ENCODE measurements around the gene CCDC77.

CCDC77 gene

DNA sequence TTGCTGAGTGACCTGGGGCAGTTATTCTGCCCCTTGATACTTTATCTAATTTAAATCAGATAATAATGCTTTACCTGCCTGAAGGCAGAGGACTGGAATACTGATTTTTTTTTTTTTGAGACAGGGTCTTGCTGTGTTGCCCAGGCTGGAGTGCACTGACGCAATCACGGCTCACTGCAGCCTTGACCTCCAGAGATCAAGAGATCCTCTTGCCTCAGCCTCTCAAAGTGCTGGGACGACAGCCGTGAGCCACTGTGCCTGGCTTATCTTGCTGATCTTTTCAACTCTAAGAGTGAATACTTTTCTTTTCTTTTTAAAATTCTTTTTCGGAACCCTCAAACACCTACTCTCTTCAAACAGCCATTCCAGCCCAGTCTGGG lies 57.6 kb downstream of the CCDC77 start:
- TF ChIP-seq TEAD4 (IDR thresholded peaks at IDR 0.05) (no peak), ZBTB7A (IDR thresholded peaks at IDR 0.05; ENCODE audit: low read depth) (no peak), EP300 (IDR thresholded peaks at IDR 0.05; ENCODE audit: borderline replicate concordance) (no peak), FOXM1 (IDR thresholded peaks at IDR 0.05; ENCODE audit: borderline replicate concordance, low read depth) (no peak), CEBPB (IDR thresholded peaks at IDR 0.05) (no peak), TCF12 (IDR thresholded peaks at IDR 0.05; ENCODE audit: low read depth) (no peak), RAD21 (IDR thresholded peaks at IDR 0.05; ENCODE audit: low read depth) (no peak), EGR1 (IDR thresholded peaks at IDR 0.05) (no peak)
- TF ChIP-seq, protein P1, sequence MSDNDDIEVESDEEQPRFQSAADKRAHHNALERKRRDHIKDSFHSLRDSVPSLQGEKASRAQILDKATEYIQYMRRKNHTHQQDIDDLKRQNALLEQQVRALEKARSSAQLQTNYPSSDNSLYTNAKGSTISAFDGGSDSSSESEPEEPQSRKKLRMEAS (IDR thresholded peaks at IDR 0.05): no peak
- TF ChIP-seq, protein P2, sequence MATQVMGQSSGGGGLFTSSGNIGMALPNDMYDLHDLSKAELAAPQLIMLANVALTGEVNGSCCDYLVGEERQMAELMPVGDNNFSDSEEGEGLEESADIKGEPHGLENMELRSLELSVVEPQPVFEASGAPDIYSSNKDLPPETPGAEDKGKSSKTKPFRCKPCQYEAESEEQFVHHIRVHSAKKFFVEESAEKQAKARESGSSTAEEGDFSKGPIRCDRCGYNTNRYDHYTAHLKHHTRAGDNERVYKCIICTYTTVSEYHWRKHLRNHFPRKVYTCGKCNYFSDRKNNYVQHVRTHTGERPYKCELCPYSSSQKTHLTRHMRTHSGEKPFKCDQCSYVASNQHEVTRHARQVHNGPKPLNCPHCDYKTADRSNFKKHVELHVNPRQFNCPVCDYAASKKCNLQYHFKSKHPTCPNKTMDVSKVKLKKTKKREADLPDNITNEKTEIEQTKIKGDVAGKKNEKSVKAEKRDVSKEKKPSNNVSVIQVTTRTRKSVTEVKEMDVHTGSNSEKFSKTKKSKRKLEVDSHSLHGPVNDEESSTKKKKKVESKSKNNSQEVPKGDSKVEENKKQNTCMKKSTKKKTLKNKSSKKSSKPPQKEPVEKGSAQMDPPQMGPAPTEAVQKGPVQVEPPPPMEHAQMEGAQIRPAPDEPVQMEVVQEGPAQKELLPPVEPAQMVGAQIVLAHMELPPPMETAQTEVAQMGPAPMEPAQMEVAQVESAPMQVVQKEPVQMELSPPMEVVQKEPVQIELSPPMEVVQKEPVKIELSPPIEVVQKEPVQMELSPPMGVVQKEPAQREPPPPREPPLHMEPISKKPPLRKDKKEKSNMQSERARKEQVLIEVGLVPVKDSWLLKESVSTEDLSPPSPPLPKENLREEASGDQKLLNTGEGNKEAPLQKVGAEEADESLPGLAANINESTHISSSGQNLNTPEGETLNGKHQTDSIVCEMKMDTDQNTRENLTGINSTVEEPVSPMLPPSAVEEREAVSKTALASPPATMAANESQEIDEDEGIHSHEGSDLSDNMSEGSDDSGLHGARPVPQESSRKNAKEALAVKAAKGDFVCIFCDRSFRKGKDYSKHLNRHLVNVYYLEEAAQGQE (IDR thresholded peaks at IDR 0.05; ENCODE audit: low read depth): no peak
- TF ChIP-seq, protein P3, sequence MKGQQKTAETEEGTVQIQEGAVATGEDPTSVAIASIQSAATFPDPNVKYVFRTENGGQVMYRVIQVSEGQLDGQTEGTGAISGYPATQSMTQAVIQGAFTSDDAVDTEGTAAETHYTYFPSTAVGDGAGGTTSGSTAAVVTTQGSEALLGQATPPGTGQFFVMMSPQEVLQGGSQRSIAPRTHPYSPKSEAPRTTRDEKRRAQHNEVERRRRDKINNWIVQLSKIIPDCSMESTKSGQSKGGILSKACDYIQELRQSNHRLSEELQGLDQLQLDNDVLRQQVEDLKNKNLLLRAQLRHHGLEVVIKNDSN (IDR thresholded peaks at IDR 0.05): no peak

DNA sequence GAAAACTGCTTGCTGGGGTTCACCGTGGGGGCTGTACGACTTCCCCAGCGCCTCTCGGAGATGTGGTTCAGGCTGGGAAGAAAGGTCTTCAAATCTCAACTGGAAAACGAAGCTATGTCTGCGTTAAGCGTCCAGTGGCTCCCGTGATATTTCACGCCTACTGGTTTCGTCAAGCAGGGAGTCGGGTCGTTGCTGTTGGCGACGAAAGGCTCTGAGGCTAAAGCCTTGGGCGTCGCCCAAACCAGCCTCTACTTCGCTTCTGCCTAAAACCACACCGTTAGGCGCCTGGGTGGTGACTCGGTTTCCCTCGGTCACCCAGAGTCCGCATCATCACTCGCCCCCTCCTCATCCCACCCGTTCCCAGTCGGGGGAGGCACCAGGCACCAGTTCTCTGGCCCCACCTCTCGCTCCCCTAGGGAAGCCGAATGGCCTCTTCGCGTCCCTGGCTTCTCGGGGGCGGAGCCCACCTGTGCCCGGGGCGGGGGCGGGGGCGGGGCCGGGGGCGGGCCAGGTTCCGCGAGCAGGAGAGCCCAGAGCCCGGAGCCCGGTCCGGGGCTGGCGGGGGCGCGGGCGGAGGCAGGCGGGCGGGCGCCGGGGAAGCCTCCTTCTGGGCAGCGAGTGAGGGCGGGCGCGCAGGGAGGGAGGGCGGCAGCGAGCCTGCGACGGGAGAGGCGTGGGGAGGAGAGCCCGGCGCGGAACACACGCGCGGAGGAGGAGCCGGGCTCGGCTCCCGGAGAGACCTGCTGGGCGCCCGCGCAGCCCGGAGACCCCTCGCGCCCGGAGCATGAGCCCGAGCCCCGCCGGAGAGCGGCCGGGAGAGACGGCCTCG lies 58.2 kb downstream of the CCDC77 start, which contains the start of gene B4GALNT3:
B4GALNT3 (plus strand) TSS at position 510 of the 829 bp plus-strand sequence. CDS start 438 bp downstream, outside the sequence.
- TF ChIP-seq EGR1 (IDR thresholded peaks at IDR 0.05): 0 out of 2 replicates have a peak, but pooled peaks have one; percentile 22
- TF ChIP-seq EP300 (IDR thresholded peaks at IDR 0.05; ENCODE audit: borderline replicate concordance): no peak; the same call in 1 of the 2 replicates
- no peak for TF ChIP-seq NFIC (IDR thresholded peaks at IDR 0.05)
- no peak for TF ChIP-seq CREB1 (IDR thresholded peaks at IDR 0.05; ENCODE audit: low read depth)
- TF ChIP-seq TEAD4 (IDR thresholded peaks at IDR 0.05): no peak; the same call in 1 of the 2 replicates
- TF ChIP-seq ZBTB7A (IDR thresholded peaks at IDR 0.05; ENCODE audit: low read depth): peak; percentile 82; the same call in 1 of the 2 replicates
- TF ChIP-seq FOXM1 (IDR thresholded peaks at IDR 0.05; ENCODE audit: borderline replicate concordance, low read depth): no peak
- no peak for TF ChIP-seq TCF12 (IDR thresholded peaks at IDR 0.05; ENCODE audit: low read depth)
- peak; percentile 39; the same call in 1 of the 2 replicates for TF ChIP-seq YY1 (IDR thresholded peaks at IDR 0.05; ENCODE audit: low read depth)
- no peak for TF ChIP-seq RAD21 (IDR thresholded peaks at IDR 0.05; ENCODE audit: low read depth)
- peak; percentile 29; the same call in 1 of the 2 replicates for TF ChIP-seq TAF1 (IDR thresholded peaks at IDR 0.05; ENCODE audit: low read depth)
- TF ChIP-seq, protein P3 (IDR thresholded peaks at IDR 0.05): 0 out of 2 replicates have a peak, but pooled peaks have one; percentile 3
- TF ChIP-seq, protein P1 (IDR thresholded peaks at IDR 0.05): peak; percentile 96
- TF ChIP-seq CEBPB (IDR thresholded peaks at IDR 0.05): no peak
- TF ChIP-seq, protein P2 (IDR thresholded peaks at IDR 0.05; ENCODE audit: low read depth): no peak

DNA sequence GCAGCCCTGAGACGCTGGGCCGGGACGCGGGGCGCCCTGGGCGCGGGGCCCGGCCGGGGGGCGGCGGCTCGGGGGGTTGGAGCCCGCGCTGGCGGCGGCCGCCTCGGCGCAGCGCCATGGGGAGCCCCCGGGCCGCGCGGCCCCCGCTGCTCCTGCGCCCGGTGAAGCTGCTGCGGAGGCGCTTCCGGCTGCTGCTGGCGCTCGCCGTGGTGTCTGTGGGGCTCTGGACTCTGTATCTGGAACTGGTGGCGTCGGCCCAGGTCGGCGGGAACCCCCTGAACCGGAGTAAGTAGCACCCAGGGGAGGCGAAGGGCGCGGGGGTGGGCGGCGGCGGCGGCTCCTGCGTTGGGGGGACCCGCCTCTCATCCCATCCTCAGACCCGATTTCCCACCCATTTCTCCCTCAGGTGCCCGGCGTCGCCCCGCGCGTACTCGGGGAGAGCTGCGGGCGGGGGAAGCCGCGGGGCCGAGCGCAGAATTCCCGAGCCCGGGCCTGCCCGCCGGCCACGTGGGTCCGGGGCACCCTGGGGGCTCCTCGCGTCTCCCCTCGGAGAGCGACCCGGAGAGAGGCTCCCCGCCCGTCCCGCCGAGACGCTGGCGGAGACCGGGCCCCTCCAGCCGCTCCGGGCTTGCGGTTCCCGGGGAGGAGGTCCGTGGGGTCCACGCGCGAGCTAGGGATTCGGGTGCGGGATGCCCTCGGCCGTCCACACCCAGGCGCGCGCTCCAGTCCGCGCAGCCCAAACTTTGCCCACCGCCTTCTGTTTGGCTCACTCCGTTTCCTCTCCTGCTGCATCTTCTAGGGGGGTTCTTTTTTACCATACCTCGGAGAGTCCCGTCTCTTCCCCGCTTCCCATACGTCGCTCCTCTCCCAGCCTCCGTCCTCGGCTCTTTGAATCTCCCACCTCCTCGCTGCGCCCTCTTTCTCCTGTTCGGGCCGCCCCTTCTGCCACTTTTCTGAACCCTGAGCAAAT lies 59.1 kb downstream of the CCDC77 start:
- TF ChIP-seq TEAD4 (IDR thresholded peaks at IDR 0.05) (no peak), TAF1 (IDR thresholded peaks at IDR 0.05; ENCODE audit: low read depth) (no peak), CREB1 (IDR thresholded peaks at IDR 0.05; ENCODE audit: low read depth) (no peak), NFIC (IDR thresholded peaks at IDR 0.05) (no peak), ZBTB7A (IDR thresholded peaks at IDR 0.05; ENCODE audit: low read depth) (peak; percentile 35; the same call in 1 of the 2 replicates), EP300 (IDR thresholded peaks at IDR 0.05; ENCODE audit: borderline replicate concordance) (peak; percentile 12; the same call in 1 of the 2 replicates)

DNA sequence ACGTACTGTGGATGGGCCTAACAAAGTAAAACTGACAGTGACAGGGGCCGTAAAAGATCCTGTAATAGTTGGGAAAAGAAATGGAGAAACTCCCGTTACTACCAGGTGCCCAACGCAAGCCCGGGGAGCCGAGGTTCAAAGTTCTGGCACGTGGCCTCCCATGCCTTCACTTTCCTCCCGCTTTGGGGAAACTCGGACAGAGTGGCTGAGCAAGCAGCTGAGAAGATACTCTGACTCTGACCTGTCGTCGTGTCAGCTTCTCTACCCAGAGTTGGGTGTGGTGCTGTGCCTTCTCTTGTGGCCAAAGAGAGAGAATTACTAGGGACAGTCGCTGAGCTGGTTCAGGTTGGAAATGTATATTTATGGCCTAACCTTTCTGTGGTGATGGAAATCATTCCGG lies 60.0 kb downstream of the CCDC77 start:
- TF ChIP-seq EGR1 (IDR thresholded peaks at IDR 0.05) (no peak), ZBTB7A (IDR thresholded peaks at IDR 0.05; ENCODE audit: low read depth) (no peak)
- TF ChIP-seq, protein P2 (IDR thresholded peaks at IDR 0.05; ENCODE audit: low read depth): no peak
